K562 (cell line): Measurements from ENCODE around the gene OSBPL10. TPM values are rescaled to one million over a fixed set of nuclear protein-coding genes. Genes with fewer than 3 reads are reported as not detected.

Experiments
- ATAC-seq: fragments of 200-7000 bp; cut with Tn5 transposase; 3 replicates; pipeline ENCODE4 v1.9.1; 2020; ENCODE audit warnings: moderate library complexity
- BruUV-seq: library from RNA; stranded (reverse); fragments of 400-500 nt; replicated peaks from 2 replicates; lab custom pipeline; 2021; lab: Mats Ljungman, UMichigan
- CTCF ChIA-PET: fragments of 300-600 bp; formaldehyde crosslinking; extraction: SDS; loops from one replicate; lab custom pipeline; 2021; ENCODE audit warnings: low intra/inter-chr PET ratio; lab: Yijun Ruan, JAX
- POLR2A ChIA-PET: fragments of 300-600, 350-650 bp; sonication (Branson Sonifier 250); formaldehyde crosslinking; extraction: SDS; loops from one replicate; lab custom pipeline; 2021; ENCODE audit warnings: antibody characterized with exemption, inconsistent platforms; lab: Yijun Ruan, JAX
- DNase-seq, 4 experiments: peaks; one replicate each; pipeline versions ENCODE4 v3.0.0 to v3.0.0-alpha.2; 2011 to 2018; ENCODE audit warnings: low spot score in 3 of 4, mixed read lengths in 3 of 4; ENCODE audit errors: extremely low read depth in 1 of 4
- FAIRE-seq: peaks from 2 replicates; lab custom pipeline; 2011; peaks lifted over from hg19 to GRCh38; lab: Jason Lieb, UNC
- H2AFZ ChIP-seq: 2 replicates; pipeline ENCODE4 v1.6.0; 2011; ENCODE audit warnings: low read depth, low read length, control low read depth, inconsistent platforms
- H3K27ac ChIP-seq: fragments of 200-600 bp; 3 replicates; pipeline ENCODE4 v1.8.0; 2011; ENCODE audit warnings: low read depth, mild to moderate bottlenecking, control low read depth, inconsistent platforms, low read length, moderate library complexity, mixed read lengths; ENCODE audit errors: extremely low read depth
- H3K27me3 ChIP-seq, 2 experiments: fragments of 300-600 bp in 1 of 2; 2 replicates in 1 of 2; 3 replicates in 1 of 2; pipeline versions ENCODE4 v1.6.0 to v1.8.0; 2011; ENCODE audit warnings: inconsistent platforms in 2 of 2, low read length in 2 of 2, mild to moderate bottlenecking in 1 of 2, mixed read lengths in 1 of 2, moderate library complexity in 1 of 2; ENCODE audit not compliant: control insufficient read depth in 2 of 2, insufficient read depth in 2 of 2
- H3K36me3 ChIP-seq: fragments of 300-600 bp; 3 replicates; pipeline ENCODE4 v1.8.0; 2011; ENCODE audit warnings: mild to moderate bottlenecking, low read length, inconsistent platforms; ENCODE audit not compliant: control insufficient read depth, insufficient read depth
- H3K4me1 ChIP-seq, 2 experiments: fragments of 200-600 bp in 1 of 2; replicated peaks in 1 of 2; 2 replicates in 1 of 2; 3 replicates in 1 of 2; pipeline versions ENCODE4 v1.5.1 to v1.8.0; 2011; ENCODE audit warnings: inconsistent platforms in 2 of 2, low read length in 2 of 2, mild to moderate bottlenecking in 1 of 2, mixed read lengths in 1 of 2, moderate library complexity in 1 of 2; ENCODE audit not compliant: control insufficient read depth in 2 of 2, insufficient read depth in 2 of 2
- H3K4me2 ChIP-seq: 2 replicates; pipeline ENCODE4 v1.6.1; 2011; ENCODE audit warnings: low read length, control low read depth, inconsistent platforms, mixed read lengths; ENCODE audit not compliant: insufficient read depth
- H3K4me3 ChIP-seq: fragments of 200-600 bp; sonication (generic), shearing (Covaris generic); 2 replicates; pipeline ENCODE4 v1.5.1; 2016; ENCODE audit warnings: control low read depth, inconsistent platforms
- H3K79me2 ChIP-seq: fragments of 200-600 bp; 3 replicates; pipeline ENCODE4 v1.8.0; 2011; ENCODE audit warnings: low read length, inconsistent platforms; ENCODE audit not compliant: control insufficient read depth, insufficient read depth
- H3K9ac ChIP-seq, 2 experiments: 2 replicates each; pipeline versions ENCODE4 v1.6.0 to v1.6.1; 2011; ENCODE audit warnings: low read depth in 2 of 2, low read length in 2 of 2, control low read depth in 1 of 2, inconsistent platforms in 1 of 2, mild to moderate bottlenecking in 1 of 2, mixed read lengths in 1 of 2; ENCODE audit not compliant: insufficient read depth in 1 of 2
- H3K9me1 ChIP-seq: one replicate; pipeline ENCODE4 v1.6.0; 2011; ENCODE audit warnings: inconsistent platforms, mild to moderate bottlenecking, low read length, moderate library complexity; ENCODE audit not compliant: control insufficient read depth, insufficient read depth
- H3K9me3 ChIP-seq: replicated peaks from 2 replicates; pipeline ENCODE4 v1.5.1; 2011; ENCODE audit warnings: low read depth, low read length, inconsistent platforms; ENCODE audit not compliant: control insufficient read depth, insufficient read depth
- H4K20me1 ChIP-seq: replicated peaks from 2 replicates; pipeline ENCODE4 v1.6.1; 2011; ENCODE audit warnings: low read length, inconsistent platforms, mixed read lengths; ENCODE audit not compliant: control insufficient read depth, insufficient read depth
- FOXA3 ChIP-seq, 2 experiments: fragments of 450-650 bp in 1 of 2; sonication (generic) in 1 of 2; formaldehyde crosslinking; IDR thresholded peaks in 1 of 2; conservative IDR thresholded peaks in 1 of 2; 2 replicates each; pipeline versions ENCODE4 v1.4.0 to v1.8.0; 2020 to 2022; ENCODE audit warnings: mild to moderate bottlenecking in 2 of 2, missing genetic modification reagents in 1 of 2
- FOXM1 ChIP-seq, 2 experiments: fragments of 450-650 bp in 1 of 2; sonication (generic) in 1 of 2; formaldehyde crosslinking in 1 of 2; IDR thresholded peaks; 2 replicates each; pipeline versions ENCODE4 v1.6.1 to v1.9.0; 2017 to 2022; ENCODE audit warnings: low read depth in 2 of 2, mild to moderate bottlenecking in 2 of 2, missing genetic modification reagents in 1 of 2, moderate library complexity in 1 of 2
- MXI1 ChIP-seq: IDR thresholded peaks from 2 replicates; pipeline ENCODE4 v1.6.1; 2011; ENCODE audit warnings: low read depth, mild to moderate bottlenecking, improper control_type of control experiment, low read length
- POLR2G ChIP-seq: fragments of 200-400 bp; formaldehyde crosslinking; IDR thresholded peaks from 2 replicates; pipeline ENCODE4 v1.6.1; 2017; ENCODE audit warnings: low read depth, mild to moderate bottlenecking, antibody characterized with exemption, low read length, moderate library complexity
- RFX5 ChIP-seq: IDR thresholded peaks from 2 replicates; pipeline ENCODE4 v1.6.1; 2011; ENCODE audit warnings: low read depth, mild to moderate bottlenecking, improper control_type of control experiment, low read length
- SRSF7 ChIP-seq: fragments of 200-400 bp; formaldehyde crosslinking; optimal IDR thresholded peaks from 2 replicates; pipeline ENCODE3; 2017; ENCODE audit warnings: mild to moderate bottlenecking, low read depth, low read length
- WGBS: fragments of 100-300 bp; shearing (Covaris generic); methylation state at CpG from one replicate; pipeline ENCODE4 v1.1.6; 2016; ENCODE audit warnings: low coverage, mixed read lengths; ENCODE audit not compliant: insufficient coverage; ENCODE audit errors: missing lambda C conversion rate; 5-methylcytosine and 5-hydroxymethylcytosine counted together
- in situ Hi-C: fragments of 300-500 bp; cut with MboI; formaldehyde crosslinking; loops from 4 replicates; pipeline ENCODE4 v1.15.0; 2018; ENCODE audit warnings: inconsistent platforms, mixed read lengths
- intact Hi-C: fragments of 100-400 bp; cut with micrococcal nuclease; formaldehyde crosslinking; loops from 2 replicates; pipeline ENCODE4 v1.14.2; 2022
- polyA plus RNA-seq, 8 experiments: library from polyadenylated mRNA; depleted of rRNA in 4 of 8; stranded (reverse) in 5 of 8; unstranded in 3 of 8; fragments of >200 nt; fragmentation: Nextera tagmentation in 2 of 8; fragmentation: Illumina TruSeq in 1 of 8; extraction: Ambion mirVana in 2 of 8; extraction: Trizol in 1 of 8; gene quantifications; 2 replicates each; pipeline versions ENCODE4 v1.2.1 to v1.2.3, GENCODE V29; 2011 to 2014; ENCODE audit warnings: inconsistent platforms in 1 of 8, missing spikeins in 1 of 8
- total RNA-seq, 7 experiments: library from RNA; depleted of rRNA in 6 of 7; stranded (reverse); fragments of >200 nt in 6 of 7; fragmentation: Illumina TruSeq in 2 of 7; extraction: Trizol in 2 of 7; gene quantifications; 2 replicates each; pipeline versions ENCODE4 v1.2.1 to v1.2.3, GENCODE V29; 2011 to 2021; ENCODE audit warnings: low replicate concordance in 1 of 7

OSBPL10 gene
- total and polyA plus RNA-seq, 9 of the 15 experiments (the other 6 are each of a cell fraction or from before 2014, with no cell fraction given): 0.03 to 0.19 (median 0.14) TPM; not detected in 2

DNA sequence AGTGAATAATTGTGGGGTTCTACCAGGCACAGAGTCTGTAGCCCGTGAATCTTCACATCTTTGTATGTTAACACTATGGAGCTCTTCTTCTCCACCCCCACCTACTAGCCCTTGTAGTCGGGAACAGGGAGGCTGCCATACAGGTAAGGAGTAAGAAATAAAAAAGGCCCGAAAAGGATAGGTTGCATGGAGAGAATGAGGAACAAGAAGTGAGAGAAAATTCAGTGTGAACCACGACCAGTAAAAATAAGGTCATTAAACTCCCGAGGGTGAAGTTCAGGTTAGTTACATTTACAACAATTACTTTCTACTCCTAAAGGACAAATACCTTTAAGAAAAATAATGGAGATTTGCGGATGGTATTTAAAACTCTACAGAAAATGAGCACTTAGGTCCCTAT is 53.3 kb downstream of the OSBPL10 start:
- Histone ChIP-seq H3K9ac (no peak overlapping the region), H3K4me1 (no peaks in the 10 kb centered on the region), H3K4me3 (no peak overlapping the region), H4K20me1 (no peaks in the 10 kb centered on the region), H3K9me1 (no peaks in the 10 kb centered on the region), H3K4me2 (no peak overlapping the region), H2AFZ (no peak overlapping the region), H3K36me3 (no peaks in the 10 kb centered on the region), H3K79me2 (no peaks in the 10 kb centered on the region), H3K9me3 (no peaks in the 10 kb centered on the region), H3K27me3 (no peaks in the 10 kb centered on the region; a peak in 2 of 5 replicates), H3K27ac (no peak overlapping the region)
- DNase-seq (no peak), ATAC-seq (no peak), FAIRE-seq (no peak)
- 0% methylated on average over 6 of the region's 6 CpGs for WGBS
- CTCF ChIA-PET: no interaction called here
- intact Hi-C loops (no loop called here), in situ Hi-C loops (no loop called here)
- TF ChIP-seq SRSF7 (no peak), FOXA3 (CRISPR knock-in tag; conservative IDR thresholded peaks at IDR 0.05 in 1 of 2, IDR thresholded peaks at IDR 0.05 in 1 of 2) (no peak), POLR2G (no peak), MXI1 (no peak), FOXM1 (IDR thresholded peaks at IDR 0.05; ENCODE audit: low read depth) (no peak), FOXM1 (CRISPR knock-in tag; IDR thresholded peaks at IDR 0.05; ENCODE audit: low read depth) (no peak), RFX5 (no peak)
- BruUV-seq: no TSS peak
- POLR2A ChIA-PET: interaction anchor here (0.6 kb wide), 1 partner anchor 222 kb away, joined by 5 read pairs; no protein-coding TSS in a partner anchor
